Endodermal cell (in vitro differentiated cells): Measurements from ENCODE around the gene LDLRAD4. TPM values are rescaled to one million over a fixed set of nuclear protein-coding genes. Genes with fewer than 3 reads are reported as not detected.

Experiments
- DNase-seq: peaks from one replicate; pipeline ENCODE4 v3.0.0-alpha.2; 2017
- H3K27ac ChIP-seq: 2 replicates; pipeline ENCODE4 v1.5.1; 2013; ENCODE audit warnings: mild to moderate bottlenecking, low read depth, low read length, moderate library complexity
- H3K27me3 ChIP-seq: 2 replicates; pipeline ENCODE4 v1.6.1; 2013; ENCODE audit warnings: mild to moderate bottlenecking, low read length, moderate library complexity; ENCODE audit not compliant: insufficient read depth, control insufficient read depth, poor library complexity, severe bottlenecking
- H3K36me3 ChIP-seq: 2 replicates; pipeline ENCODE4 v1.7.0; 2013; ENCODE audit warnings: mild to moderate bottlenecking, low read length, moderate library complexity; ENCODE audit not compliant: control insufficient read depth, insufficient read depth
- H3K4me1 ChIP-seq: one replicate; pipeline ENCODE4 v1.7.0; 2013; ENCODE audit warnings: low read length; ENCODE audit not compliant: control insufficient read depth, insufficient read depth
- H3K4me3 ChIP-seq: 2 replicates; pipeline ENCODE4 v1.5.1; 2013; ENCODE audit warnings: mild to moderate bottlenecking, low read length, moderate library complexity
- H3K9ac ChIP-seq: 2 replicates; pipeline ENCODE4 v1.6.1; 2013; ENCODE audit warnings: mild to moderate bottlenecking, low read length, moderate library complexity; ENCODE audit not compliant: poor library complexity, severe bottlenecking; ENCODE audit errors: extremely low read depth
- H3K9me3 ChIP-seq: 2 replicates; pipeline ENCODE4 v1.6.1; 2013; ENCODE audit warnings: mild to moderate bottlenecking, low read length, moderate library complexity; ENCODE audit not compliant: control insufficient read depth
- H3K27ac Mint-ChIP-seq: 2 replicates; pipeline ENCODE4 v1.8.0; 2020; ENCODE audit warnings: mixed read lengths
- H3K27me3 Mint-ChIP-seq: 2 replicates; pipeline ENCODE4 v1.8.0; 2021; ENCODE audit warnings: mild to moderate bottlenecking, mixed read lengths; ENCODE audit not compliant: insufficient read depth
- H3K36me3 Mint-ChIP-seq: 2 replicates; pipeline ENCODE4 v1.8.0; 2020; ENCODE audit warnings: low read depth, mixed read lengths
- H3K4me1 Mint-ChIP-seq: 2 replicates; pipeline ENCODE4 v1.8.0; 2020; ENCODE audit warnings: mixed read lengths
- H3K4me3 Mint-ChIP-seq: 2 replicates; pipeline ENCODE4 v1.8.0; 2020; ENCODE audit warnings: mild to moderate bottlenecking, moderate library complexity, mixed read lengths
- H3K9me3 Mint-ChIP-seq: 2 replicates; pipeline ENCODE4 v1.8.0; 2020; ENCODE audit warnings: mild to moderate bottlenecking, mixed read lengths
- CTCF ChIP-seq: fragments of 200-600 bp; sonication (generic); conservative IDR thresholded peaks from 2 replicates; pipeline ENCODE4 v1.5.0; 2021; ENCODE audit warnings: antibody characterized with exemption, mild to moderate bottlenecking
- WGBS, 2 experiments: methylation state at CpG; one replicate each; pipeline versions ENCODE4 v1.1.5 to v1.1.7; 2013; ENCODE audit warnings: missing lambda C conversion rate in 2 of 2, mixed read lengths in 1 of 2; ENCODE audit not compliant: insufficient coverage in 1 of 2, insufficient read length in 1 of 2; 5-methylcytosine and 5-hydroxymethylcytosine counted together
- total RNA-seq, 2 donors: library from RNA; stranded (reverse); fragmentation: NEBNext Ultra II Directional in 1 of 2; extraction: Animal tissue kit (Norgen Biotek cat#: 25700) in 1 of 2; gene quantifications; 2 replicates in 1 of 2; 3 replicates in 1 of 2; pipeline ENCODE4 v1.2.1, GENCODE V29; 2021

The LDLRAD4 gene
- total RNA-seq, 2 donors from 2014 or later, result 14.9 to 15.1 TPM

GRCh38 chr18:13587001-13587400, 368.4 kb downstream of the LDLRAD4 start:
- no peak for TF ChIP-seq CTCF
- H3K27ac ChIP-seq, result no peak overlapping the region
- no peaks in the 10 kb centered on the region for H3K27me3 Mint-ChIP-seq
- no peak overlapping the region for H3K4me3 Mint-ChIP-seq
- WGBS, 2 experiments, result 79 to 100% methylated on average over 1 of the region's 1 CpG
- H3K4me3 ChIP-seq, result no peak overlapping the region
- no peak overlapping the region for H3K9ac ChIP-seq
- no peaks in the 10 kb centered on the region for H3K27me3 ChIP-seq
- H3K4me1 ChIP-seq, result no peaks in the 10 kb centered on the region
- H3K27ac Mint-ChIP-seq, result no peak overlapping the region
- no peaks in the 10 kb centered on the region for H3K9me3 ChIP-seq
- no peaks in the 10 kb centered on the region for H3K36me3 Mint-ChIP-seq
- no peak for DNase-seq
- H3K9me3 Mint-ChIP-seq, result no peaks in the 10 kb centered on the region
- H3K4me1 Mint-ChIP-seq, result no peaks in the 10 kb centered on the region
- H3K36me3 ChIP-seq, result no peaks in the 10 kb centered on the region

- Histone ChIP-seq H3K9me3 (no peaks in the 10 kb centered on the region), H3K9ac (no peak overlapping the region), H3K4me3 (no peak overlapping the region), H3K27me3 (no peaks in the 10 kb centered on the region), H3K36me3 (no peaks in the 10 kb centered on the region), H3K27ac (no peak overlapping the region), H3K4me1 (no peaks in the 10 kb centered on the region)
- no peaks in the 10 kb centered on the region for H3K36me3 Mint-ChIP-seq
- no peaks in the 10 kb centered on the region for H3K4me1 Mint-ChIP-seq
- H3K9me3 Mint-ChIP-seq, result no peaks in the 10 kb centered on the region
- no peak for TF ChIP-seq CTCF
- H3K27me3 Mint-ChIP-seq, result no peaks in the 10 kb centered on the region
- no peak overlapping the region for H3K27ac Mint-ChIP-seq
- DNase-seq, result no peak
- no peak overlapping the region for H3K4me3 Mint-ChIP-seq
- WGBS, 2 experiments, result 93 to 95% methylated on average over 3 of the region's 3 CpGs
These were observed 368.9 kb downstream of the LDLRAD4 start for GRCh38 chr18:13587477-13587876.

DNA sequence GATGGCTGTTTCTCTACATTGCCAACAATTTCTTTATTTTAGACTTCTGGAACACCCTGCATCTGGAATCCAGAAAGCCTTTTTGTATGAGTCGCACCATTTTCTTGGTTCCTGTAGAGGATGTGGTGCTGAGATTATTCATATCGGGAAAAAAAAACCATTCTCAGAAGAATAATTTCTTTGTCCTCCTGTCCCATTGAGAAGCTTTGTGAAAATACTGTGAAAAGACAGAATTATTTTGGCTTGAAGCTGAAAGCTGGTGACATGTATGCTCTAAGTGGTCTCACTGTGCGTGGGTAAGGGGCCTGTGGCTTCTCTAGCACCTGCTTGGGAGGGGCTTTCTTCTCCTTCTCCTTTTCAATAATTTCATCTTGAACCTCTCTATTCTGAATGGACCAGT, 369.4 kb downstream of the LDLRAD4 start:
- no peak overlapping the region for H3K27ac Mint-ChIP-seq
- H3K4me1 Mint-ChIP-seq, result no peaks in the 10 kb centered on the region
- WGBS, 2 experiments, result 98% methylated on average over 3 of the region's 3 CpGs; no CpG with 5 or more reads in 1 of the 2 experiments
- Histone ChIP-seq H3K27ac (no peak overlapping the region), H3K9me3 (no peaks in the 10 kb centered on the region), H3K9ac (no peak overlapping the region), H3K36me3 (no peaks in the 10 kb centered on the region), H3K4me3 (no peak overlapping the region), H3K4me1 (no peaks in the 10 kb centered on the region), H3K27me3 (no peaks in the 10 kb centered on the region)
- no peak overlapping the region for H3K4me3 Mint-ChIP-seq
- no peaks in the 10 kb centered on the region for H3K36me3 Mint-ChIP-seq
- no peaks in the 10 kb centered on the region for H3K27me3 Mint-ChIP-seq
- no peak for DNase-seq
- no peak for TF ChIP-seq CTCF
- H3K9me3 Mint-ChIP-seq, result no peaks in the 10 kb centered on the region
